HG03432 (cell line): Measurements from ENCODE around the gene ANKRD16.
A peak's percentile ranks its signal among the peaks of the same experiment; 100 is the strongest.
"Not testable (repeated sequence)": the region's sequence is repeated elsewhere in the genome, so short reads cannot be mapped to it uniquely, and the experiment has no call there.

Experiments
- ATAC-seq: cut with Tn5 transposase; IDR thresholded peaks from one replicate; pipeline ENCODE4 v1.9.1; 2021; ENCODE audit warnings: mild to moderate bottlenecking, moderate library complexity; ENCODE audit not compliant: unreplicated experiment

The ANKRD16 gene

GRCh38 chr10:5840314-5841307 lies 49.1 kb downstream of the ANKRD16 start:
- peak; percentile 83 for ATAC-seq

- not testable (repeated sequence) for ATAC-seq
Measured at GRCh38 chr10:5836181-5836580, 53.5 kb downstream of the ANKRD16 start.

GRCh38 chr10:5835446-5836095 lies 54.1 kb downstream of the ANKRD16 start:
- no peak for ATAC-seq

DNA sequence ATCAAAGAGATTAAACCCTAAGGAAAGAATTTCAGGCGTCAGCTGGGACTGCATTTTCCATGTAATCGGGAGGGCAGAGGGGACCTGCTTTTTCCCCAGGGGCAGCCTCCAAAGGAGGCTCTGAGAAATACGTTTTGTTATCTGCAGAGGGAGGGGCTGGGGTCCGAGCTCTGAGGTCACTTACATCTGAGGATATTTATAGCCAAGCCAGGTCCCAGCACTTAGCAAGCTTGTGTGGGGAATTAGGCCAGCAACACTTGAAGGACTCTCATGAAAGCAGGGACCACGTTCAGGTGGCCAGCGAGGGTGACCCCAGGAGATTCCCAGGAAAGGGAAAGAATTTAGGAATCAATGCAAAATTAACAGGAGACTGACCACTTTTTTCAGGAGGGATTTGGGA lies 55.9 kb downstream of the ANKRD16 start:
- no peak for ATAC-seq

GRCh38 chr10:5832946-5833345 lies 56.7 kb downstream of the ANKRD16 start:
- ATAC-seq: no peak

DNA sequence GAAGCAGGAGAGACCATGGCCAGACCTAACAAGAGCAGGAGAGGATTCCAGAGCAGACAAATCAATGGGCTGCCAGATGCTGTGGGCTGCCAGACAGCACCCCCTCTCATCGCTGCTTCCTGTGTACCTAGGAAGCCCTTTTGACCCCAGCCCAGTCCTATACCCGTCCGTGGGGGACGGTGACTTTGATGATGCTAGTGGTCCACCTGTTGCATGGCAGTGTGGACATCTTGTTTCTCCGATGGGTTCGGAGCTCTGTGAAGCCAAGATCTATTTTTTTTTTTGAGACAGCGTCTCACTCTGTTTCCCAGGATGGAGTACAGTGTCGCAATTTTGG lies 58.3 kb downstream of the ANKRD16 start:
- no peak for ATAC-seq

DNA sequence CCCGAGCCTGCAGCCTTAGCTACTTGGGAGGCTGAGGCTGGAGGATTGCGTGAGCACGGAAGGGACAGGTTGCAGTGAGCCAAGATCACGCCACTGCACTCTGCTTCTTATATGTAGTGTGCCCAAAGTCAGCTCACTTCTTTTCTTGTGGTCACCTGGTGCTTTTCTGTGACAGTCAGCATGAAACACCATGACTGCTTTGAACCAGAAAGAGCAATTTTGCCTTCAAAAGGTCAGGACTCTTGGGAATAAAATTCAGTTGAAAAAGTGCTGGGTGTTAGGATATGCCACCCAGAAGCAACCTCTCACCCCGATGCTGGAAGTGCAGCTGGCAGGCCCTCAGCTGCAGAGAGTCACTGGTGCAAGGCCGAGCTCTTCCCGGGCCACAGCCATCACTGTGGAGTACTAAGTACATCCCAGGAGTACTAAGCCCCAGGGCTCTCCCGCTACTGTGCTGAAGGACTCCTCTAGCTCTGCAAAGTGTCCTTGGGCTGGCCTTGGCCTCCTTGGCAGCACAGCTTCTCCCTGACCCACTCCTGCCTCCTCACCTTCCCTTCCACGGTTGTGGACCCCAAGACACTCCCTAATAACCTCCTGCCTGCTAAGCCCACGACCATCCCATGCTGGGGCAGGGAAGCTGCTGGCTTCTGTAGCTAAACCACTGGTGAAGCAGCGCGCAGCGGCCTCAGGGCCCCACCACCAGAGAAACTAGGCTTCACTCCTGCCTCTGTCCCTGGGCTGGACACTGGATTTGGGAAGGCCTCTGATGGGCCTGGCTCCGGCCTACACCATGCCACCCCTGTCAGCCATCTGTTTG lies 58.9 kb downstream of the ANKRD16 start:
- peak; percentile 63 for ATAC-seq

DNA sequence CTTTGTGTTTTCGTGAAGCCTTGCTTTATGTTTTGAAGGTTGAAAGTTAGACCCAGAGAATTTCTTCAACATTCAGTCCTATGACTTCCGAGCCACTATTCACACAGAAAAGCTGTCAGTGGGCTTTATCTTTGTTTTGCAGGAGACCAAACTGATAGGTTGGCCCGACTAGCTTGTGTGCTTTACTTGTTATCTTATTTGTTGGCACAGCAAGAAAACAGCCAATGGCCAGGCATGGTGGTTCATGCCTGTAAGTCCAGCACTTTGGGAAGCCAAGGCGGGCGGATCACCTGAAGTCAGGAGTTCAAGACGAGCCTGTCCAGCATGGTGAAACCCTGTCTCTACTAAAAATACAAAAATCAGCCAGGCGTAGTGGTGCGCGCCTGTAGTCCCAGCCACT lies 60.4 kb downstream of the ANKRD16 start:
- ATAC-seq: no peak

- ATAC-seq: no peak
Measured at GRCh38 chr10:5828725-5829124, 61.0 kb downstream of the ANKRD16 start.

GRCh38 chr10:5827841-5828240 lies 61.9 kb downstream of the ANKRD16 start:
- no peak for ATAC-seq

GRCh38 chr10:5826511-5826910 lies 63.2 kb downstream of the ANKRD16 start:
- not testable (repeated sequence) for ATAC-seq

DNA sequence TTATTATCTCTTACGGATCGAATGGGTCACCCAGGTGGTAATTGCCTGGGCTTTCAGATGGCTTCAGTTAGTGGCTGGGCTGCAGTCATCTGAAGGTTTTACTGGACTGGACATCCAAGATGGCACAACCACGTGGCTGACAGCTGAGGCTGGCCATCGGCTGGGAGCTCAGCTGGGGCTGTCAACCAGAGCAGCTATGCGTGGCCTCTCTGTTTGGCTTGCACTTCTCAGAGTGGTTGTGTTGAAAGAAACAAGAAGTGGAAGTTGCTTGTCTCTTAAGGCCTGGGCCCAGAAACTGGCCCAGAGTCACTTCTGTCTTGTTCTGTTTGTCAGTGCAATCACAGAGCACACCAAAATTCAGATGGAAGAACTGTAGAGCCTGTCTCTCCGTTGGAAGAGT lies 70.8 kb downstream of the ANKRD16 start:
- ATAC-seq: no peak

GRCh38 chr10:5818048-5818331 lies 71.7 kb downstream of the ANKRD16 start:
- ATAC-seq: no peak

DNA sequence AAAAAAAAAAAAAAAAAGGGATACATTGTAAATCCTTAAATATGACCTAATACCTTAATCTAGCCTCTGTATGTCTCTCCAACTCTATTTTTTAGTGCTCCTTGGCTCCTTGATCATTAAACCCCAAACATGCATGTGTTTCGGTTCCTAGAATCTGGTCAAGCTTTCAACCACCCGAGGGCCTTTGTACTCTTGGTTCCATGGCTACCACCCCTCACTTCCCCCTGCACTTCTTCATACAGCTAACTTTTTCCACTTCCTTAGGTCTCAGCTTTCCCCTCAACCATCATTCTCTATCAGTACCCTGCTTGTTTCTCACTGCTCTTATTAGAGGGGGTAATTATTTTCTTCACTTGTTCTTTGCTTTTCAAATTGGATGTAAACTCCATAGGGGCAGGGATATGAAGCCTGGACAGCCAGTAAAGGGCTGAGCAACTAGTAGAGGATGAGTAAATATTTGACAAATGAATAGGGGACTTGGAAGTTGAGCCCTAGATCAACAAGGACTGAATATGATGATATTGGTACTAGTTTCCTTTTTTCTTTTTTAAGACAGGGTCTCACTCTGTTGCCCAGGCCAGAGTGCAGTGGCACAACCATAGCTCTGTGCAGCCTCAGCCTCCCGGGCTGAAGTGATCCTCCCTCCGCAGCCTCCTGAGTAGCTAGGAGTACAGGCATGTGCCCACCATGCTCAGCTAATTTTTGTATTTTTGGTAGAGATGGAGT lies 72.2 kb downstream of the ANKRD16 start:
- no peak for ATAC-seq

DNA sequence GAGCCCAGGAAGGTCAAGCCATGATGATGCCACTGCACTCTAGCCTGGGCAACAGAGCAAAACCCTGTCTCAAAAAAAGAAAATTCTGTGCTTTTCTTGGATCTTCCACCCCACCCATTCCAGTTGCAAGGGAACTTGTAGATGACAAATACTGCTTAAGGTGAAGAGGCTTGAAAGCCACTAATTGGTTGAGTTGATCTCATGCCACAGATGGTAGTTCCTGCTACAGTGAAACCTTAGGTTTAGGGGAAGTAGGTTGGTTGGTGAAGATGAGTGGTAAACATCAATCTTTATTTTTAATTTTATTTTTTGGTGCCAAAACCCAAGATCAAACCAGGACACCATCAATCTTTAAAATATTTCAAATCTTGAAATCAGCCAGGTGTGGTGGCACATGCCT lies 73.5 kb downstream of the ANKRD16 start:
- no peak for ATAC-seq

DNA sequence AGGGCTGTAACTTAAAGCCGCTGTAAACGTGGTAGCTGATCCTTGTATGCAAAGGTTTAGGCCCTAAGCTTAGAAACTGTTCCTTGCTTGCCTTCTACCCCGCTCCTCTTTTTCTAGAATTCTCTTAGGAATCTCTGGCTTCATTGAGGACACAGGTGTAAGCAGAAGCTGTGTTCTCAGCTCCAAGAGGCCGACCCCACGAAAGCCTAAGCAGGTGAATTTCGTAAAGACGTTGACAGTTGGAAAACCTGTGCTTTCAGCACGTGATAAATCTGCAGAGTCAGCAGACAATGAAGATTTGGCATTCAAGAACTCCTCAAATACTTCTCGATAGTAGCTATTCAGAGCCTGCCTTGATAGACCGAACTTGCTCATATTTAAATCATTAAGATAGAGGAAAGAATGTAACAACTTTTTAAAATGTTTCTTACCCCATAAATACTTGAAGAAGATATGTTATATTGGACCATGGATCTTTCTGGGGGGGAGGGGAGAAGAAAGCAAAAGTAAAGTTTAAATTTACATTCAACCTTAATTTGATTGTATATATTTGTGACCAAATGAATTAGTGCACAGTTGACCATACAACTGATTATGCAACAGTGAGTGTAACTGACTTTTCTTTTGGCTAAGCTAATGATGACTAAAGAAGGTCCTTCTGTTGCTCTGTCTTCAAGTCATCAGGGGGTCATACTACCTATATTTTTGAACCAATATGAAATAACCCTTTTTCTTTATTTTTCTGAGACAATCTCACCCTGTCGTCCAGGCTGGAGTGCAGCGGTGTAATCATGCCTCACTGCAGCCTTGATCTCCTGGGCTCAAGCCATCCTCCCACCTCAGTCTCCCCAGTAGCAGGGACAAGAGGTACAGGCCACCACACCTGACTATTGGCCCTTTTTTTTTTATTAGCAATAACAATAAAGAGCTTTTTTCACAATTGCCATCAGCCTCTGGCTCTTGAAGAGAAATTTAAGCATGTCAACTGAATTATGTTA lies 75.3 kb downstream of the ANKRD16 start:
- no peak for ATAC-seq

DNA sequence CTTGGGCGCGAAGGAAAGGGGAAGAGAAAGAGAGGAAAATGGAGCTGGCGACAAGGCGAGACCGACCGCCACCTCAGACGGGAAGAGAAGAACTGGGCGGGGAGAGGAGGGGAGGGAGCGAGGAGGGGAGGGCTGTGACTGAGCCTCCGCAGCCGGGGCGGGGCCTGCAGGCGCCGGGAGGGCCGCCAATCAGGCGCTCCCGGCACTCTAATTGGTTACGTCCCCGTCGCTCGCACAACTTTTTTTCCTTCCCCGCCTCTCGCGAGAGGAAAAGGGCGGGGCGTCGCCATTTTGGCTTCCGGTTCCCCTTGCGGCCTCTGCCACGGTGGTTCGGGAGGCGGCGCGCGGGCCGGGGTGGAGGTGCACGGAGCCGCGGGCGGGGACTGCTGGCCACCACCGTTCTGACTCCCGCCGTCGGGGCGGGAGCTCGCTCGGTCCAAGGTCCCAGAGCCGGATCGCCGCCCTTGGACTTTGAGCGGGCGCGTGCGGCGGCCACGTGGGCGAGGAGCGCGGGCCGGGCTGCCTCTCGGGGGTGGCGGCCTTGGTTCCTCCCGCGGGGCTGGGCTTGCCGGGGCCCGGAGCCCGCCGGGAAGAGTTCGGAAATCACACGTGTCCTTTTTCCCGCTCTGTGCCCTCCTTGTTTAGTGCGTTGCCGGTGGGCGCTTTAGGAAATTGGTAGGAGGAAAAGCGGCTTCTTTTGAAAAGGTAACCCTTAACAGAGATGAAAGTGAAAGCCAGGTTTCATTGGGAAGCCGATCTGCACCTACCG lies 76.2 kb downstream of the ANKRD16 start, which contains the start of gene GDI2:
TSS of gene GDI2 (minus strand) at position 94 of the 769 bp plus-strand sequence. CDS start 176 bp downstream, outside the sequence.
- peak; percentile 84 for ATAC-seq

DNA sequence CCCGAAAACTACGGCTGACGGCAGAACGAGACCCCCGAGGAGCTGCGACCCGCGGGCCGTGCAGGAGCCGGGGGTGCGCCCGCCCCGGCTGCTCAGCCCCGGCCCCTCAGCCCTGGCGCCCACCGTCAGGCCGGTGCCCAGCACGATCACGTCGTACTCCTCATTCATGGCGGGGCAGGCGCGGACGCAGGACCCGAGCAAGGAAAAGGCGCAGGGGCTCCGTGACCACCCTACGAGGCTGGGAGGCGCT lies 76.7 kb downstream of the ANKRD16 start:
- ATAC-seq: peak; percentile 26
